Activated CD4-positive, alpha-beta T cell treated with anti-CD3 and anti-CD28 coated beads, Interleukin-10, Interleukin-2, amounts not matched to agents 100 ng/mL and 50 ng/mL, durations not matched to agents 16 hours and 8 hours (primary cell): ENCODE measurements around the gene ACTL10.

Experiments used
- DNase-seq: peaks from one replicate; pipeline ENCODE4 v3.0.0-alpha.2; 2020

ACTL10 gene

DNA sequence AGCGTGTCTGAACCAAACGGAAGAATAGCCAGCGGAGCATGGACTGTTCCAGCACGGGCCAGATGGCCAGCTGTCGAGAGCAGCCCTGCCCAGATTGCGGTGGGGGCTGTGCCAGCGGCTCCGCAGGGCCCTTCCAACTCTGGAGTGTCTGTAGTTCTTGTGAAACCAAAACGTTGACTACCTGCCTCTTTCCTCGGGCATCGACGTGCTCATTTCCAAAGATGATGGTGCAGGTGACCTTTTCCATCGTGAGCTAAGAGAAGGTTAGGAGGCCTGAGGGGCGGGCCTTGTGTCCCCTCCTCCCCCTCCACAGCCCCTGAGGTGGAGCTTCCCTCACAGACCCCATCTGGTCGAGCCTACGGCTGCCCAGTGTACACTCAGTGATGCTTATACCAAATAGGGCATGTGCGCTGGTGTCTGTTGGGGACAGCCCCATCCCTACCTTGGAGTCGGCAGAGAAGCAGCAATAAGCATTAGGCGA, 17.5 kb upstream of the ACTL10 start:
- no peak for DNase-seq

DNA sequence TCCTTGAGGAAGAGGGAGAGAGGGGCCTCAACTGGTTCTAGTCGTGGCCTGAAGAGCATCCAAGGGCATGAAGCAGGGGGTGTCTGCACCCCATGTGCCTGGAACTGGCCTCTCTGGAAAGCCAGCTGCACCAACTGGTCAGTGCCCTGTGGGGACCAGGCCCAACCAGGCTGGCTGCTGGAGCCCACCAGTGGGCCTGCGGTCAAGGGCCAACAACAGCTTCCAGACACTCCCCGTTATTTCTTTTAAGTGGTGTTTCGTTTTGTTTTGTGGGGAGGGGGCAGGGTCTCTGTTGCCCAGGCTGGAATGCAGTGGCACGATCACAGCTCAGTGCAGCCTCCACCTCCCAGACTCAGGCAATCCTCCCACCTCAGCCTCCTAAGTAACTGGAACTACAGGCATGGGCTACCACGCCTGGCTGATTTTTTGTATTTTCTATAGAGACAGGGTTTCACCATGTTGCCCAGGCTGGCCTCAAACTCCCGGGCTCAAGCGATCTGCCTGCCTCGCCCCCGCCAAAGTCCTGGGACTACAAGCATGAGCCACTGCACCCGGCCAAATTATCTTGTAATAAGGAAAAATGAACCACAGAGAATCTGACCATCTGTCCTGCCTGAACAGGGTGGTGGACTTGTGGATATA, 16.5 kb upstream of the ACTL10 start:
- DNase-seq = no peak

GRCh38 chr20:33650753-33651561, 15.8 kb upstream of the ACTL10 start:
- DNase-seq = no peak

GRCh38 chr20:33651562-33652048, 15.1 kb upstream of the ACTL10 start:
- DNase-seq = no peak

- DNase-seq = peak; percentile 56
These were observed 13.4 kb upstream of the ACTL10 start for GRCh38 chr20:33653218-33653899.

GRCh38 chr20:33653900-33654596, 12.7 kb upstream of the ACTL10 start:
- DNase-seq = no peak

GRCh38 chr20:33654680-33655161, 12.0 kb upstream of the ACTL10 start:
- DNase-seq = no peak

GRCh38 chr20:33655164-33655563, 11.6 kb upstream of the ACTL10 start:
- no peak for DNase-seq

- no peak for DNase-seq
These were observed 10.5 kb upstream of the ACTL10 start for GRCh38 chr20:33656010-33656782.

GRCh38 chr20:33656783-33657703, 9.7 kb upstream of the ACTL10 start:
- no peak for DNase-seq

GRCh38 chr20:33657704-33658095, 9.0 kb upstream of the ACTL10 start:
- DNase-seq = no peak

DNA sequence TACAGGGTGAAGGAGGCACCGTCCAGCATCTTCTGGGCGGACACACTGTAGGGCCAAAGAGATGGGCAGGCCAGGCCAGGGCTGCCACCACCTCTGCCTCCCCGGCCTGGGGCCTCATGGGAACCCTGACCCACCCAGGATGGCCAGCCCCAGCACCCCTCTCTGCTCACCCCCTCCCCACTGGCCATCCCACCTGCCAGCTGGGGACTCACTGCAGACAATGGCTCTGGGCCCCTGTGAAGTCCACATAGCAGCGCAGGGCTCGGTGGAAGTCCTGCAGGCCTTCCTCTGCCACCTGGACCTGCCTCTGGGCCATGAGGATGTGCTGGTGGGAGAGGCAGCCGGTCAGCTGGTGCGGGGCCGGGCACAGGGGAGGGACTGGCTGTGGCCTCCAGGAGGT, 8.2 kb upstream of the ACTL10 start:
- DNase-seq = no peak

DNA sequence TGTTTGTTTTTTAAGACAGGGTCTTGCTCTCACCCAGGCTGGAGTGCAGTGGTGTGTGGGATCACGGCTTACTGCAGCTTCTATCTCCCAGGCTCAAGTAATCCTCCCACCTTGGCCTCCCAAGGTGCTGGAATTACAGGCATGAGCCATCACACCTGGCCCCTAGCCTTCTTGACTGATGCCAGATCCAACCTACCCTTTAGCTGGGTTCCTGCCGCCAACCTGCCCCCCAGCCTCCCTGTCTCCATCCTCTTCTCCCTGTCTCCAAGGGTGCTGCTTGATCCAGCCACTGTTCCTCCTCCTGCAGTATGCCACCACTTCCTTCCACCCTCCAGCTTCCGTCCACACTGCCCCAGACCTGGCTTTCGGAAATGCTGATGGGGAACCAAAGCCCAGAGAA, 7.8 kb upstream of the ACTL10 start:
- no peak for DNase-seq

GRCh38 chr20:33659341-33660034, 7.3 kb upstream of the ACTL10 start:
- no peak for DNase-seq

- no peak for DNase-seq
These were observed 6.6 kb upstream of the ACTL10 start for GRCh38 chr20:33660035-33660684.

DNA sequence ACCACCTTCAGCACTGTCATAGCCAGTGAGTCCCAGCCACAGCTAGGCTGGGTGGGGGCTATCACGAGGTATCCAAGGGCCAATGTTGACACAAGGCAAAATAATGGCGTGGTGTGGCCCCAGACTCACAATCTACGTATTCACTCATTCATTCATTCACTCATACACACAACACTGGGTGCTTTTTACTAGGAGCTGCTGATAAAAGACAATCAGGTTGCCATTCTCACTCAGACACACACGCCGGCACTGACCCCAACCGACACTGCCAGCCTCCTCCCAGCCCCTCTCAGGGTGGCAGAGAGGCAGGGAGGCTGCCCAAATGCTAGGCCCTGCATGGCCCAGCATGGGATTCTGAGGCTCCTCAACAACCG, 6.1 kb upstream of the ACTL10 start:
- DNase-seq = no peak

GRCh38 chr20:33662172-33662571, 4.6 kb upstream of the ACTL10 start, which contains the start of gene C20orf144:
TSS of gene C20orf144 (plus strand) at chr20:33662327. CDS start at chr20:33662346, 19 bp downstream.
- DNase-seq = no peak

- DNase-seq = peak; percentile 91
These were observed 3.3 kb upstream of the ACTL10 start for GRCh38 chr20:33663161-33664084.
